Stimulated activated CD4-positive, alpha-beta T cell treated with anti-CD3 and anti-CD28 coated beads, Interleukin-4, amount 100 ng/mL, for 48 hours (primary cell): ENCODE data around the gene IGSF21.

Source experiments
- DNase-seq, 2 donors: peaks; one replicate each; pipeline ENCODE4 v3.0.0-alpha.2; 2020; ENCODE audit warnings: low read depth in 2 of 2

The IGSF21 gene

DNA sequence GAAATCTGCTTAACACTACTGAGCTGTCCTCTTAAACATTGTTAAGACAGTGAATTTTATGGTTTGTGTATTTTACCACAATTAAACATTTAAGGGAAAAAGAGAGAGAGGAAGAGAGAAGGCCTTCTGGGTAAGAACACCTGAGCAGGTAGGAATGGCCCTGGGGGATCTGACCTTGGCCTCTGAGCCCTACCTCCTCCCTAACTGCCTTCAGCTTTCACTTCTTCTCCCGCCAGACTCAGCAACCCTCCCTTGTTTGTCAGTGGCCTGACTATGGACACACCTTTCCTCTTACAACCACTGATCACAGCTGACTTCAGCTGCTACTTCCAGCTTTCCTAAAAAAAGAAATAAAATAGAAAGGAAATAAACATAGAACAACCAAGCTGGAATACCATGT is 13.5 kb upstream of the IGSF21 start:
- DNase-seq = no peak

DNA sequence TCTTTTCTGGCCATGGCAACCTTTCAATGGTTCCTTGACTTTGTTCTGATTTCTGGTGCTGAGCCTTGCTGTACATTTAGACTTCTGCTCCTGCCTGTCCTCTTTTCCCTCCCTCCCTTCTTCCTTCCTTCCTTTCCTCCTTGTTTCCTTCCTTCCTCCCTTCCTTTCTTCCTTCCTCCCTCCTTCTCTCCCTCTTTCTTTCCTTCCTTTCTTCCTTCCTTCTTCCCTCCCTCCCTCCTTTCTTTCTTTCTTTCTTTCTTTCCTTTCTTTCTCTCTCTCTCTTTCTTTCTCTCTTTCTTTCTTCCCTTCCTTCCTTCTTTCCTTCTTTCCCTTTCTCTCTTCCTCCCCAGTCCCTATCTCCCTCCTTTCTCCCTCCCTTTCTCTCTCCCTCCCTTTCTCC is 10.4 kb upstream of the IGSF21 start:
- DNase-seq = no peak

DNA sequence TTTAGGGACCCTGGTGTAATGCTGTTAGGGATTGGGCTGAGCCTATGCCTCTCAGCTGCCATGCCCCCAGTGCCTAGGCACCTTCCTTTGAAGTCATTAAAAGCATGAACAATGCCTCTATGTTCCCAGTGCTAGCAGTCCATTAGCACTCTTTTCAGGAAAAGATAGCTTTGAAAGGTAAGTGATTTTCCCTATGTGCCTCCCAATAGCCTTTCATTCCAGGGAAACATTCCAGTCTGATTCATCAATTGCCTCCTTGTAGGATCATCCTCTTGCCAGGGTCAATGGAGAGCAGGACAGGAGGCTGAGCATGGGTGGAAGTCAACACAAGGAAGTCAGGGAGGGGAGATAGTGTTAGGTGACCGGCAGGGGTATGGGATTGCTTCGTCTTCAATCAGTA is 8.6 kb upstream of the IGSF21 start:
- no peak for DNase-seq

DNA sequence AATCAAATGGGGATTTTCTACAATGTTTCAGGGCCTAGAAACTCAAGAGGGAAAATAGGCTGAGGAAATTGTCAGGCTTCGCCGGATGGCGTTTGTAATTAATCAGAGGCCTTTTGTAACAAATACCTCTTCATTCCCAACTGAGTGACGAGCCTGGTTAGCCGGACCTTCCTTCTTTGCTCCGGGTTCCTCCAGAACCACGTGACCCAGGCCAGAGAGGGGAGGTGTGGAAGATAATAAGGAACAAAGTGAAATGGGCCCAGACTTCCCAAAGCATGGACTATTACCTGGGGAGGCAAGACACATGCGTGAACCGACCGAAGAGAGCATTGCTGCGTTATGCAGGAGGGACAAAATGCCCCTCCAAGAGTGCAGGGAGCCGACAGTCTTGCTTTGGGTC is 7.5 kb upstream of the IGSF21 start:
- no peak for DNase-seq

GRCh38 chr1:18100491-18101063 is 7.0 kb upstream of the IGSF21 start:
- peak; percentile 11 to 35 for DNase-seq

DNA sequence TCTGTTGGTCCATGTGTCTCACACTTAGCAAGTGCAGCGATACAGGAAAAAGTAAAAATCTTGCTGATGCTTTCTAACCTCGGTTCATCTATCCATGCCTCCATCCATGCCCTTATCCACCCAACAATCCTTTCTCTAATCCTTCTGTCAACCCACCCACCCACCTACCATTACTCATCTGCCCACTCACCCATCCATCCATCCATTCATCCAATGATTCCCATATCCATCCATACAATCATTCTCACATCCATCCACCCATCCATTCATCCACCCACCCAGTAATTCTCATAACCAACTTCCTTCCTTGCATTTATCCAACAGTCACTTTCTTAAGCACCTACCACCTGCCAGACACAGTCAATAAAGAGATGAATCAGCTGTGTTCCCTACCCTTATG is 6.1 kb upstream of the IGSF21 start:
- DNase-seq = no peak

GRCh38 chr1:18103788-18104421 is 3.7 kb upstream of the IGSF21 start:
- DNase-seq = no peak

DNA sequence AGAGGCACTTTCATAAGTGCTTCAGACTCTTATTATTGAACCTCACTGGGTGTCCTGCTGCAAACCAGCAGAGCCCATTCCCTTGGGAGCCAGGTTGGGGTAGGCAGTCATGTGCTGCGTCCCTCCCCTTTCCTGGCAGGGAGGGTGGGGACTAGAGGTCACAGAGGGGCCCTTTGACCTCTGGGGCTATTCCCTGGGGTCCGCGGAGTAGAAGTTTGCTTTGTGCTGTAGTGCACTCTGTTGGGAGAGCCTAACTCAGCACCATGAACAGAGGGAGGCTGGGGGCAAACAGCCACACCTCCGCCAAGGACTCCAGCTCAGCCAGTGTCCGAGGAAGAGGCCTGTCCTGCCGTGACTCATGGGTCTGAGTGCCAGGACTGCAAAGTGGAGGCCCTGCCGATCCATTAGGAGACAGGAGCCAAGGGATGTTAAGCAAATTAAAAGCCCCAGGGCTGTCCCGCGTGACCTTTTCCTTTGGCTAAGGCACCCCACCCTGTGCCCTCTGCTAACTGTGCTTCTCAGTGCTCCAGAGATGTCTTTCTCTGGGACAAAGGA is 3.0 kb upstream of the IGSF21 start:
- no peak for DNase-seq

GRCh38 chr1:18105196-18105595 is 2.4 kb upstream of the IGSF21 start:
- DNase-seq = no peak

GRCh38 chr1:18108299-18109057 is 880 bp downstream of the IGSF21 start:
- DNase-seq = no peak

DNA sequence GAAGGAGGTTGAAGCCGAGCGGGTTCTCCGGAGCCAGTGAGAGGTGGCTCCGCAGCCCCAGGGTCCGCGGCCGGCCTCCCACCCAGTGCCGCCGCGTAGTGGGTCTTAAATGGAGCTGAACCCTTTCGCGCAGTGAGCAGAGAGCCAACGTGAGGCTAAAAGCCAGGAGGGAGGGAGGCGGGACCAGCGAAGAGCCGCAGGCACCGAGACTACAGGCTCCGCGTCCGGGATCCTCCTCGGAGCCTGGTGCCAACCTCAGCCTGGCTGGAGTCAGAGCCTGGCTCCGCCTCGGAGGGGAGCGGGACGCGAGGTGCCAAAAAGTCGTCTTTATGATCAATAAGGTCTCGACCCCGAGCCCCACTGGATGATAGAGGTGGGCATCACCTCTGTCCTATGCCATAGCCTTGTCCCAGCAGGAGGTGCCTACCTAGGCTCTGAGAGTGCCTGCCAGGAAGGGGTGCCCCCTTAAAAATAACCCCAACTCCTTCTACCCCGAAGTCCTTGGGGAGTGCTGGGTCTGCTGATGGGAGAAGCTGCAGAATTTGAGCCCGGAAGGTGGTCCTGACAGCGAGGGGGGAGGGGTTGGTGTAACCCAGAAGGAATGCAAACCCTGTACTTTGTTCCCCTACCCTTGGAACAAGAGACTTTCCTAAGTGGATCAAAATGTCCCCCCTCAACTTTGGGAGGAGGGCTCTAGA is 1.6 kb downstream of the IGSF21 start:
- DNase-seq = no peak

DNA sequence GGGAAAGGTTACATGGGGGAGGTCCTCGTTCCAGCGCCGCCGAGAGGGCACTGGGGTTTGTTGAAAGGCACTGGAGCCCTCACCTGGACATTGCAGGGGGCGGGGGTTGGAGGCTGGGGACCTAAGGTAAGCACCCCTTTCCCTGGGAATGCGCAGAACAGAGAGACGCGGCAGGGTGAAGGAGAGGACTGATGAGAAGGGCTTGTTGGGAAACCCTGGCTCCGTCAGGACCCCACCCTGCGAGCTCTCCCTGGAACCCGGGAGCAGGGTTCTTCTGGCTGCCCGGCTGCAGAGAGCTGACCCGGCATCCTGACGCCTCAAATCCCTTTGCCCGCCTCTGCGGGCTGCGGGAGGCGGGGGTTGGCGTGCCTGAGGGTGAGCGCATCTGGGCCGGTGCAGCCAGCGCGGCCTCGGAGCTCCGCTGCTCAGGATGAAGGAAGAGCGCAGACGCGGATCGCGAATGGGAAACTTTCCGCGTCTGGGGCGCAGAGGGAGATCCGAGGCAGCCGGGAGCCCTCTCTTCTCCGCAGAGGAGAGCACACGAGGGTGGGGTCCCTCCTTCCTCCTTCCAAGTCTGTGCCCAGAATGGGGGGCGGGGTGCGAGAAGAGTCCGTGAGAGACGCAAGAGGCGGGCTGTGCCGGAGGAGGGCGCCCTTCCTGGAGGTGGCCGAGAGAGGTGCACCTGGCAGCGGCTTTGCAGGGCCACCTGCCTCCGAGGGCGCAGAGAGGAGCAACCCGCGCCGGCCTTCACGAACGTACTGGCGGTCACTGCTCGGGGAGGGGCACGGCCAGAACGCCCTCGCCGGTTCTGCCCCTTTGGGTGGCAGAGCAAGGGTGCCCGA is 2.4 kb downstream of the IGSF21 start:
- DNase-seq = peak; percentile 4 to 24

DNA sequence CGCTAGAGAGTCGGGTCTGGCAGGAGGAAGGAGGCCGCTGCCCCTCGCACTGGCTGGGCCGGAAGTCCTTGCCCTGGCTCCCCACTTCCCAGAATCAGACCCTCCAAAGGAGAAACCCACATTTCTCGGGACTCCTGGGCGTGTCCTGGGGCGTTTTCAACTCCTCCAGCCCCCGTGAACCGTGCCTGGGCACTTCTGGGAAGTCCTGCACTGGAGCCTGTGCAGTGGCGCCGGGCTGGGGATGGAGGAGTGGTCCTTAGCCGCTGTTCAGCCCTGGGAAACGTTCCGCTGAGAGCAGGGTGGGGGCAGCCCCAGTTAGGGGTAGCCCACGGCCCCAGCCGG is 3.0 kb downstream of the IGSF21 start:
- no peak for DNase-seq

DNA sequence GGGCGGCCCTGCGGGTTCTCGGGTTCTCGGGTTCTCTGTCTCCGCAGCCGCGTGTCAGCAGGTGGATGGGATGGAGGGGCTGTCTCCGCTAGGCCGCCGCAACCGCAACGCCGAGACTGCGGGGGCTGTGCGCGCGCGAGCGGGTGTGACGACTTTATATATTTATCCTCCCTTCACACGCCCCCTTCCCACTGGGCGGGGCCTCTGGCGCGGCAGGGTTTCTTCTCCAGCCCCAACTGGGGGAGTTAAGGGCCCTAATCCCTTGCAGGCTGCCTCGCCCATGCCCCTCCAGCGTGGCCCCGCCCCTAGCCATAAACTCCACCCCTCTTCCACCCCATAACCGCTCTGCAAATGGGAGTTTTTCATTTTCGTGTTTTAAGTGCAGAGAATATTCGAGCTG is 3.4 kb downstream of the IGSF21 start:
- no peak for DNase-seq

DNA sequence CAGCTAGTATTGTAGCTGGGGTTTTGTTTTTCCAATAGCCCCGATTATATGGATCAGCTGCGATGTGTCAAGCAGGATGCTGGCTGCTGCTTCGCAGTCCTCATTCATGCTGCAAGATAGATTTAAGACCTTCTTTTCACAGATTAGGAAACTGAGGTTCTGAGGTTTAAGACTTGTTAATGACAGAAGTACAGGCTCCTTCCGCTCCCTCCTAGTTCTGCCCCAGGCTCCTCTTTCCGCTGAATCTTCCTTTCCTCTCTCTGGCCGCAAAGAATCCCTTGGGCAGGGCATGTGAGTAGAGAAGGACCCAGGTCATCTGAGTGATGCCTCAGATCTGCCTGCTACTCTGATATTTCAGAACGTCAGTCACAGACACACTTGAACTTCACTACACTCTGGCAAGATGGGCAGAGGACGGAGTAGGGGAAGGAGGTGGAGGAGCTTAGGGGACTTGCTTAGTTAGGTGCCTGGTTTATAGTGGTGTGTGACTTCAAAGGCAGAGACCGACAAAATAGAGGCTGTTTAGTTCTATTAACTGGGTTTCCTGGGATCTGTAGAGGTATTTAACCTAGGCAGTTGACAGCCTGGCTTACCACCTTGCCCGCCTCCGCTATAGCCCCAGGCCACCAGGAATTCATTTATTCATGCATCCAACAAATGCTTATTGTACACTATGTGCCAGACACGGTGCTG is 4.2 kb downstream of the IGSF21 start:
- no peak for DNase-seq

- no peak for DNase-seq
These were observed 5.0 kb downstream of the IGSF21 start for GRCh38 chr1:18112611-18113010.

GRCh38 chr1:18114726-18115410 is 7.3 kb downstream of the IGSF21 start:
- DNase-seq = no peak

- no peak for DNase-seq
These were observed 9.2 kb downstream of the IGSF21 start for GRCh38 chr1:18116777-18117176.

DNA sequence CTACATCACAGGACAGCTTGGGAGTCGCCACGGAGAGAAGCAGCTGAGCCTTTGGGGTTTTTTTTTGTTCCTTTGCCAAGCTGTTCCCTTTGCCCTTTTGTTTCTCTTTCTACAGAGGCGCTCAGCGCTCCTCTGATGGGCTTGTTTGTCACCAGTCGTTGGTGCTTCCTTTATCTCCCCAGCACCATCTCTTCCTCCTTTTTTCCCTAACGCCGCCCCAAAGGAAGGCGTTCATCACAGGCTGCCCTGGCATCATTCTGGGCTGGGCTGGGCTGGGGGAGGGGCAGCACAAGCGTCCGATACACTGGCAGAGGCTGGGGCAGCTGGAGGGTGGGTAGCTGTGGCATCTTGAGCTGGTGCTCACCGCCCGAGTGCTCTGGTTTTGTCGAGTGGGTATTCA is 10.5 kb downstream of the IGSF21 start:
- DNase-seq = no peak

- DNase-seq = no peak
These were observed 10.9 kb downstream of the IGSF21 start for GRCh38 chr1:18118491-18118890.
